ENCODE measurements around the gene AFAP1L1.

Gene AFAP1L1

DNA sequence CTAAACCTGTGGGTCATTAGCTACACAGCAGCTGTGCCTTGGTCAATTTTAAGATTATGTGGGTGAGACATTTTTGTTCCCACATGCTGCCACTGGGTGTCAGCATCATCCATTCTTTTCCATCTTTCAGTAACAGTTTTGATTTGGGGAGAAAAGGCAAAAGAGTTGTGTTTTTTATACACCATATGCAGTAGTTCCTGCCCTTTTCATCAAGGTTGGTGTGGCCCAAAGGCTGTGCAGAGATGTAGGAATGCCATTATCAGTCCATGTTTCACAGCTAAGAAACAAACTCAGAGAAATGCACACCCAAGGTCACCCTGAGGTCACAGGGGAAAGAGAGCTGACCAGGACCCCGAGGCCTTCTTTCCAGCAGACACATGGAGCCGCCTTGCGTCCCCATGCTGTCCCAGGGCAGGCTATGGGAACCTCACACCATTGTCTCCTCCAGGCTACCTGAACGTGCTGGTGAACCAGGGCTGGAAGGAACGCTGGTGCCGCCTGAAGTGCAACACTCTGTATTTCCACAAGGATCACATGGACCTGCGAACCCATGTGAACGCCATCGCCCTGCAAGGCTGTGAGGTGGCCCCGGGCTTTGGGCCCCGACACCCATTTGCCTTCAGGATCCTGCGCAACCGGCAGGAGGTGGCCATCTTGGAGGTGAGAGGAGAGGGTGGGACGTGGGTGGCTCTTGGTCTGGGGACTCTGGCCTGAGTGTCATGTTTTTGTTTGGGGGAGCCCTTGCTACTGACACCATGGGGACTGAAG lies 45.8 kb downstream of the AFAP1L1 start:
- DNase-seq, result no peak

DNA sequence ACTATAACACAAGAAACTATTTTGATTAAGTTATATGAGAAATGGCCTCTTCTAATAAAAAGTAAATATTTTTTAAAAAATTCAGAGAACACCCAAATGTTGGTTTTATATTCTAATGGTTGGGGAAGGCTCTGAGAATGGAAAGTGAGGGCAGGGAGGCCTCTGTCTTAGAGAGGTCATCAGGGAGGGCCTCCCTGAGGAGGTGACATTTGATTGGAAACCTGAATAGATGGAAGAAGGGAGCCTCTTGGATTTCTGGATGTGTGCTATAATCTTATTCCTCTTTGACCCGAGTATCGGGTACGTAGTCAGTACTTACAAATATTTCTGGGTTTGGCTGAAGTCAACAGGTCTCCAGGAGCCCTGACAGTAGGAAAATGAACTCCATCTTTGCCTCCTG lies 47.5 kb downstream of the AFAP1L1 start:
- no peak for DNase-seq

DNA sequence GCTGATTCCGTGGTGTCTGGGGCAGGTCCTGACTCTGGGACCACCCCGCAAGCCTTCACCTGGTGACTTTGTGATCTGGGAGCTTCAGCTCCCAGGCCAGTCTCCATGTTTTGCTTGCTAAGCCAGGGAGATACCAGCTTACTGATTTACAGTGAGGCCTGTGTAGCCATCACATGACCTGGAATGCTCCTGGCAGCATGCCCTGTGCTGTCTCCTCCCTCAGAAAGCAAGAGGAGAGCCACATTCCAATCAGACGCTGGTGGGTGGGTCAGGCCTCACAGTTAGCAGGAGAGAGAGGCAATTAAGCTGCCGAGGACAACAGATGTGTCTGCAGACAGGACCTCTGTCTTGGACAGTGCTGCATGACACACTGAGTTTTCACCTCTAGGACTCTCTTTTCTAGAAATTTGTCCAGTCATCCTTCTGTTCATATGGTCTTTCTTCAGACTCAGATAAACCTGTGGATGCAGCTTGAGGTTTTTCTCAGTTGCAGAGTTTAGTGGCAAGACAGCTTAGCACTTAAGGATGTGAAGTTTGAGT lies 49.2 kb downstream of the AFAP1L1 start:
- no peak for DNase-seq

DNA sequence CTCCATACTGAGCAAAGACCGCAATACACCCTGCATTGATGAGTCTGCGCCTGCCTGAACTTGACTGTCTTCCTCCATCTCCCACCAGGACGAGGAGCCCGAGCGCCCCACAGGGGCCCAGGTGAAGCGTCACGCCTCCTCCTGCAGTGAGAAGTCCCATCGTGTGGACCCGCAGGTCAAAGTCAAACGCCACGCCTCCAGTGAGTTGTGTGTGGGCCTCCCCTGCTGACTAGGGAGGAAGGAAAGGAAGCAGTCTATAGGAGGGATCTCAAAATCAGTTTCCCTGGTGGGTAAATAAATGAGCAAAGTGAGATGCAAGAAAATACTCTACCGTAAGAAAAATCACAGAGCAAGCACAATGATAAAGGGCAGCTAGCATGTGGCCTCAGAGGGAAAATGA lies 50.9 kb downstream of the AFAP1L1 start:
- no peak for DNase-seq

DNA sequence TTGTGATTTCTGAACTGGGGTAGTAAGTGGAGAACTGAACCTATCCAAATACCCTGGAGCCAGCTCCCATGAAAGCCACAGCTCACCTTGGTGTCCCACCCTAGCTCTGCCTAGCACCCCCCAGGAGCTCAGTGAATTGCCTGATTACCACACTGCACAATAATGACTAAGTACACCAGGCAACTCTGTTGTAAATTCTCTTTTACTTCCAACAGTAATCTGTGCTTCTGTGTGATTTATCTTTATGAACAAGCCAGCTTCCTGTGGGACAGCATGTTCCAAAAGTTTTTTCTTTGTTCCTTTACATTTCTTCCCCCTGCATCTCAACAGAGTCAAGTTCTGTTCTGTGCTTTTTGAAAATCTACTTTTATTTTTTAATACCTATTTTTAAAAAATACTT lies 51.6 kb downstream of the AFAP1L1 start:
- no peak for DNase-seq

DNA sequence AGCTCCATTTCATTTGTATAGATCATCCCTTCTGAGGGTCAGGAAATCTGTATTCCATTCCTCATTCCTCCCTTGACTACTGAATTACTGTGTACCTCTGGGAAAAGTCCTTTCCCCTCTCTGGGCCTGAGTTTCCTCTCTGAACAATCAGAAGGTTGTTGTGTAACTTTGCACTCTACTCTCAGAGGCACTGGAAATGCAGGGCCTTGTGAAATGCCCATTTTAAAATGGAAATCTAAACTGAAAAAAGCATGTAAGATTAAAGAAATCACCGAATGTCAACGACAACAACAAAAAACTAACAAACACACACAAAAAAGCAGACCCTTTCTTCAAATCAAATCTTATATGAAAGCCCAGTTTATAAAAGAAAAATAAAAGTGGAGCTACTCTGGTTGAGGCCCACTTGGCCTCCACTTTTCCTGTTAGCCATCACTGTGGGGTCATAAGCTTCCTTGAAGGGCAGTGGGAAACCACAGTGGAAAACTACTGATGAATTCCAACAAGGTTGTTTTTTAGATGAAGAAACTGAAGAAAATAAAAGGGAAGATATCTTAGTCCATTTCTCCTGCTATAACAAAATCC lies 52.1 kb downstream of the AFAP1L1 start:
- no peak for DNase-seq

DNA sequence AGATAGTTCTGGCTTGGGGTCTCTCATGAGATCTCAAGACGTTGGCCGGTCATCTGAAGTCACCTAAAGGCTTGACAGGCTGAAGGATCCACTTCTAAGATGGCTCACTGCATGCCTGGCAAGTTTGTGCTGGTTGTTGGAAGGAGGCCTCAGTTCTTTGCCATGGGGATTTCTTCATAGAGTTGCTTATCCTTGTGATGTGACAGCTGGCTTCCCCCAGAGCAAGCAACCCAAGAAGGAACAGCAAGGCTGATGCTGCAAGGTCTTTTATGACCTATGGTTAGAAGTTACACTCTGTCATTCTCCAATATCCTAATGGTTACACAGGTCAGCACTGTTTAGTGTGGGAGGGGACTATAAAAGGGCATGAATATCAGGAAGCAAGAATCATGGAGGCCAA lies 53.0 kb downstream of the AFAP1L1 start:
- no peak for DNase-seq

DNA sequence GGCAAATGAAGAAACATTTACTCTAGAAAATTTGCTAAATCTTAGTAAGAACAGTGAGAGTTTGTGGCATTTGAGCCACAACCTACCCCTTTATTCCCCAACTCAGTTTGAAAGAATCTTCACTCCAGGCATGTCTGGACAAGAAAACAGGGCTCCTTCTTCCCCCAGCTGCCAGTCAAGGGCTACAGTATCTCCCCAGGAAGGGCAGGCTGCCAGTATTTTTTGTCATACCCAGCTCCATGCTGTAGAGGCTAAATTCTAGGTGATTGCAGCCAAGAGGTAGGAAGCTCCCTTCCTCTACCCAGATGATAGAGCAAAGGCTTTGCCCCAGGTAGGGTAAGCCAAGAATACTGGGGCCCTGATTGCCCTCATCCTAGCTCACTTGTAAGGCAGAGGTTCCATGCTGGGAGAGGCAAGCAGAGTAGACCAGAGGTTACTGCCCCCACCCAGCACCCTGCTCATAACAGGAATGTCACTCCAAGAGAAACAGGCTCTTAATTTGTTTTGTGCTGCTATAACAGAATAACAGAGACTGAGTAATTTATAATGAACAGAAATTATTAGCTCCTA lies 53.6 kb downstream of the AFAP1L1 start:
- DNase-seq, result no peak

DNA sequence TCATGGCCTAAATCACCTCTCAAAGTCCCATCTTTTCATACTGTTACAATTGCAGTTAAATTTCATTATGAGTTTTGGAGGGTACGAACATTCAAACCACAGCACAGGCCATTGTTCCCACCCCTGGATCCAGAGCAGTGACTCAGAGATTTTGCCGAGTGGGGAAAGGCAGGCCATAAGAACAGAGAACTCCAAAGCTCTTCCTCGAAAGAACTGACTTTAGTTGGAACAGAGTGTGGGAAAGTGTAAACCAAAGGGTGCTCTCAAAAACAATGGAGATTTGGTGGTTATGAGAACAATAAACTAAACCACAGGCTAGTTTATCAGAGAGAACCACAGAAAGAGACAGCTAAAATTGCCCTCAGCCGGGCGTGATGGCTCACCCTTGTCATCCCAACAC lies 54.2 kb downstream of the AFAP1L1 start:
- DNase-seq, result no peak

DNA sequence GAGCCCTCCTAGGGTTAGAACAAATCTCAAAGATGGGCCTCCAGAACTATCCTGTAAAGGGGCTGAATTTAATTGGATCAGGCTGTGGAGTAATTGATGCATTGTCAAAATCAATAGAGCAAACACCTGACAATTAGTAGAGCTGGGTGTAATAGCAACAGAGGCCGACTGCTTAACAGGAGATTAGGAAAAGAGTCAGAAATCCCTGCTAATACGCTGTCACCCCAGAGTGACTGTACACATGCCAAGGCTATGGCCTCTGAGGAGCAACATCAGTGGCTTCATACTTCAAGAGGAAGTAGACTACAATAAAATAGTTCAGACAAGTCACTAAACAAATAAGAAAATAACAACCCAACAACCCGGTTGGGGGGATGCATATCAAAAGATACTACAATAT lies 55.0 kb downstream of the AFAP1L1 start:
- no peak for DNase-seq

DNA sequence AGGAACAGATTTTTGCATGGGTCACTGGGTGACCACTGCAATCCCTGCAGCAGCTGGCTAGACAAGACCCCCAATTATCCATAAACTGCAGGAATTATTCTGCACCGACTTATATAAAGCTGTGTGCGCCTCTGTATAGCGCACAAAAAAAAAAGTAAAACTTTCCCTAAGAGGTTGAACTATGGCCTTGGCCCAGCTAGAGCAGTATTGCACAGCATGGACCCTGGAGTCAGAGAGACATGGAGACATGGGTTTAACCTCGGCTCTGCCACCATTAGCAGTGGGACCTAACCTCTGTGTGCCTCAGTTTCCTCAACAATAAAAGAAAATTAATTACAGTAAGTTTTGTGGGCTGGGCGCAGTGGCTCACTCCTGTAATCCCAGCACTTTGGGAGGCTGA lies 56.5 kb downstream of the AFAP1L1 start:
- DNase-seq, result no peak

DNA sequence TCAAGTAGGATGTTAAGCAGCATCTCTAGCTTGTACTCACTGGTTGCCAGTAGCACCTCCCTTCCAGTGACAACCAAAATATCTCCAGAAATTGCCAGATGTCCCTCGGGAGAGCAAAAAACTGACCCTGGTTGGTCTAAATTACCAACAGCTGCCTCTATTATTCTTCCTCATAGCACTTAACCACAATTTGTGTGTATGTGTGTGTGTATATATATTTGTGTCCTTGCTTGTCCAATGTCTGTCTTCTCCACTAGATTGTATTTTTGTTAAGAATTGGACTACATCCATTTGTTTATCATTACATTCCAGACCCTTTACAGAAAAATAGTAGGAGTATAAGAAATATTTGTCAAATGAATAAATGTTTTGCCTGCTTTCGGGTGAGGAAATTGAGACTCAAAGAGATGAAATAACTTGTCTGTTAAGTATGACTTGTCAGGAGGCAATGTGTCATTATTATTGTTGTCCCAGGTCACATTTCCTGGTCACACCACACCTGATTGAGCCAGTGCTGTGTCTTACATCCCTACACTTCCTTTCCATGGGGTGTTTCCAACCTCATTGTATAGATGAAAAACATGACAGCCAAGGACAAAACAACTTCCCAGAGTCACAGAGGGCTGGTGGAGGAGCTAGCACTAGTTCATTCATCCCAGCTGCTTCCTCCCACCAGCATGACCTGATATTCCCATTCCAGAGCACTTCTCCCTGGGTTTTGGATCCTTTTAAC lies 62.2 kb downstream of the AFAP1L1 start:
- DNase-seq, result no peak

DNA sequence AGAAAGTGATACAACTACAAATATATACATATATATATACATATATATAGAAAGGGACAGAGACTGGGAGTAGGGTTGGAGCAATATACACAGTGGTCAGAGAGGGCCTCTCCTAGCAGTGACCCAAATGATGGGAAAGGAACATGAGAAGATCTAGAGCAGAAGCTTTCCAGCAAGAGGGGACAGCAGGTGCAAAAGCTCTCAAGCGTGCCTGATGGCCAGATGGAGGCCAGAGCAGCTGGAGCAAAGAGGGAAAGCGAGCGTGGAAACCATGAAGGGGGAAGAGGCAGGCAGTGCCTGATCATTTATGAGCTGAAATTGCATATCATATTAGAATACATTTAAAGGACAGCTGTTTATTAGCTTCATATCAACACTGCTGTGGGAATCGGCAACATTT lies 66.1 kb downstream of the AFAP1L1 start:
- DNase-seq, result no peak

DNA sequence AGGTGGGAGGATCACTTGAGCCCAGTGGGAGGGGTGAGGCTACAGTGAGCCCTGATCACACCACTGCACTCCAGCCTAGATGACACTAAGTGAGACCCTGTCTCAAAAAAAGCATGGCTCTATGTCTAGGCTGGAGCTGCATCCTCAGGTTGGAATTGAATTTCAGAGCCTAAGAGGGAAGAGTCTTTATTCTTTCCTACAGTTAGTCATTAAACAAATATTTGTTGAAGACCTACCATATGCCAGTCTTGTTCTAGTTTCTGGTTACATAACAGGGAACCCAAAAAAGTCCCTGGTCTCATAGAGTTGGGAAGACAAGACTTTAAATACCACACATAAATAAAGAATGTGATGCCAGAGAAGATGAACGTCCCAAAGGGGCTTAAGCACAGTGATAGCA lies 66.7 kb downstream of the AFAP1L1 start:
- no peak for DNase-seq

DNA sequence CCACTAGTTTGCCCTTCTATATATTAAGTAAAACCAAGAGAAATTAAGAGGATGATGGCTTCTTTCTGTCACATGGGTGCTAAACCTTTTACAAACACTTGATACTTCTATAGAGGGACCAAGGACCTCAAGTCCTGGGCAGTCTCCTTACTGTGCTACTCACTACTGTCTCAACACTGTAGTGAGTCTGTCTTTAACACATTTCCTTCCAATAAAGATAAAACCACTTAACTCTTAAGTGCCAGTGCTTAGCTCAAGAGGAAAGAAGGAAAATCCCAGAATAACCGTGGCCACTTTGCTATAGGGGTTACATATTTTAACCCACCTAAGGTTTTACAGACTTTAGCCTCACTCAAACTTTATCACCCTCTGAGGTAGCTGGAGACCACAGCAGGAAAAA lies 69.3 kb downstream of the AFAP1L1 start:
- no peak for DNase-seq

DNA sequence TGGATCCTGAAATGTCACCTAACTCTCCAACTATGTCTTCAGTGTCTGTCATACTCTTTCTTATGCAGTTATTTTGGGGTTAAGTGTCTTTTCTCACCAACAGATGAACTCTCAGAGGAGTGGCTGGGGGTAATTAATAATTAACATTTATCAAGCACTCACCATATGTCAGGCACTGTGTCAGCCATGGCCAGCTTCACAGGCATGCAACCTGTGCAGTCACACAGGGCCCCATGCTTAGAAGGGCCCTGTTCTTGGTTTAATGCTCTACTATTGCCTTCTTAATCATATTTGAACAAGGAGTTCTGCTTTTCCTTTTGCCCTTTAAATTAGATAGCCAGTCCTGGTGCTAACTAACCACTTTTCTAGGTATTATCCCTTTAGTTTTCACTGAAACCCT lies 70.2 kb downstream of the AFAP1L1 start:
- DNase-seq, result no peak

DNA sequence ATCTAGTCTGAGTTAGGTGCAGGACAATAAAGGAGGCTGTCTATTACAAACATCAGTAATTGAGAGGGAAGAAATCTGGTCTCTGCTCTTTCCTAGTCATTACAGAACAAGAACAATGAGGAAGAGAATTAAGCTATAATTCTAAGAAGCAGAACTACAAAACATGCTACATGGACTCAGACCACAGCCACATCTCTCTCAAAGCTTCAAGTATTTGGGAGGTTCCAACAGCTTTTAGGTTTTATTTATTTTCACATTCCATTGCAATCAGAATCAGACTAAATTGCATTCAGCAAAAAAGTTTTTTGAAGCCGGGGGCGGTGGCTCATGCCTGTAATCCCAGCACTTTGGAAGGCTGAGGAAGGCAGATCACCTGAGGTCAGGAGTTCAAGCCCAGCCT lies 72.5 kb downstream of the AFAP1L1 start:
- DNase-seq, result no peak

DNA sequence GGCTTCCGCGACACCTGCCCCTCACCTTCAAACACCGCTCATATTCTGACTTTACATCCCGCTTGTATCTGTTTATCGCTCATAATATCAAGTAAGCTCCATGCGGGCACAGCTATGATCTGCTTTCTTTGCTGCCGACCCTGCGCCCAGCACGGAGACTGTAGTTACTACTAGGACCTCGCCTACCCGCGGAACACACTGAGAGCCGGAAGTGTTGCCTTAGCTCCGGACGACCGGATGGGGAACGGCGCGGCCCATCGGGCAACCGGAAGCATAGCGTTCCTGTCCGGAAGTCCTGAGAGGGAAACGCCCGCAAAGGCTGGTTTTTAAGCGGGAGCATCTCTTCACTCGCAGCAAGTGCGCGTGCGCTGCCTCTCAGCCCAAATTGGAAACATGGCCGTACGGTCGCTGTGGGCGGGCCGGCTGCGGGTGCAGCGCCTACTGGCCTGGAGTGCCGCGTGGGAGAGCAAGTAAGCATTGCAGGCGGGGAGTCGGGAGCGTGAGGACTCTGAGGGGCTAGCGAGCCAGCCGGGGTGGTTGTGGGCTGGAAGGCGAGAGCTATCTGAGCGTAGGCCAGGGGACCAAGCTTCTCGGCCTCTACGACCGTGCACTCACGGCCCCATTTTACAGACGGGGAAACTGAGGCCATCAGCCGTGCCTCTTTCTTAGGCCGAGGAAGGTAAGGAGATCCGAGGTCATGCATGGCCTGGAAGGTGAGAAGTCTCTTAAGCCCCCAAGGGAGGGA lies 73.7 kb downstream of the AFAP1L1 start, which contains the start of gene GRPEL2:
GRPEL2 (plus strand) TSS at position 353 of the 745 bp plus-strand sequence; CDS start at position 394, 41 bp downstream.
- peak; percentile 96 for DNase-seq

DNA sequence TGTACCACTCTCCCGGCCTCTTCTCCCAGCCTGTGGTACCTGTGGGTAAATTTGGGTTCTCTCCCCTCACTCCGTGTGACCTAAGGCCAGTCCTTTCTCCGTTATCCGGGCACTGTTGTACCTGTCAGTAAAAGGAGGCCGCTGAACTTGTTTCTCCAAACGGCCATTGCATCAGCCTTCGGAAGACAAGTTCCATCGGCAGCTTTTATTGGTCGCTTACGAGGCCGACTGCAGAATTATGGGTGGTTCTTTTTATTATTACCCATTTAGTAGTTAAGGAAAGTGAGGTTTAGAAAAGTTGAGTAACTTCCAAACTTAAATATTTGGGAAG lies 74.2 kb downstream of the AFAP1L1 start:
- DNase-seq, result no peak

DNA sequence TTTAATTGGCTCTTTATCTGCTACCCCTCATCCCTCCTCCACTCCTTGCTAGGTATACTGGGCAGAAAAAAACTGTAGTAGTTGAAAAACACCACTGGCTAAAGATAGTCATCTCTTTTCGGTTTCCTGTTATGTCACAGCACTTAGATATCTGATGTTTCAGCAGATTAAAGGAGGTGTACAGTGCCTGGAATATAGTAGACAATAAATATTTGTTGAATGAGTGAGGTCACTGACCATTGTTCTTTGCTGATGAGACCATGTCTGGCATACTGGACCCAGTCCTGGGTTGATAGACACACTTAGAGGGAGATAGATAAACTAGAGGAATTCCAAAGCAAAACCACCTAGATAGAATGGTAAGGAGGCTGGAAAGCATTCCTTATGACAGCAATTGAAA lies 76.9 kb downstream of the AFAP1L1 start:
- DNase-seq, result no peak

DNA sequence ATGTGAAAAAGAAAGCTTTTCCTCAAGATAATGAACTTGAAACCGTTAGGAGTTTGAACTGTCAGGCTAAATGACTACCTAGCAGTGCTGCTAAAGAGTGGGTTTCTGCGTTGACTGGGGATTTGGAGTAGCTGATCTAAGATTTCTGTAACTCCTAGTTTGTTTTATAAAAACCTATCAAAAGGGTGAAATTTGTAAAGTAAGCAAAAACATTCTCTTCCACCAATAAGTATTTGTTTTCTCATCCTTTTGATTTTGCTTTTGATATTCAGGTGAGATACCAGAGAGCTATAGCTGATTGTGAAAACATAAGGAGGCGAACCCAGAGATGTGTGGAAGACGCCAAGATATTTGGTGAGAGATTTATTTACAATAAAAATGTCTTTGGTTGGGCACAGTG lies 77.7 kb downstream of the AFAP1L1 start:
- DNase-seq, result no peak

DNA sequence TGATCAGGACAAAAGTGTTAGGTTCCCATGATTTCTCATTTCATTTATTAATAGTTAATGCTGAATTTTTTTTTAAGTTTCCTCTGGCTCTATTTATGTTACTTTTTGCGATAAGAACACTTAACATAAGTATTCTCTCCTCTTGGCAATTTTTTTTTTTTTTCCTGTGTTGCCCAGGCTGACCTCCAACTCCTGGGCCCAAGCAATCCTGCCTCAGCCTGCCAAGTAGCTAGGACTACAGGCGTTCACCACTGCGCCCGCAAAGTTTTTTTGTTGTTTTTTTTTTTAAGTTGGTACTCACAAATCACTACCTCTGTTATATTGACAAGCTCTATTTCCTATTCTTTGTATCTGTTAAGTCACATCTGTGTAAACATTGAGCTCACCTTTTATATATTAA lies 80.5 kb downstream of the AFAP1L1 start:
- no peak for DNase-seq

DNA sequence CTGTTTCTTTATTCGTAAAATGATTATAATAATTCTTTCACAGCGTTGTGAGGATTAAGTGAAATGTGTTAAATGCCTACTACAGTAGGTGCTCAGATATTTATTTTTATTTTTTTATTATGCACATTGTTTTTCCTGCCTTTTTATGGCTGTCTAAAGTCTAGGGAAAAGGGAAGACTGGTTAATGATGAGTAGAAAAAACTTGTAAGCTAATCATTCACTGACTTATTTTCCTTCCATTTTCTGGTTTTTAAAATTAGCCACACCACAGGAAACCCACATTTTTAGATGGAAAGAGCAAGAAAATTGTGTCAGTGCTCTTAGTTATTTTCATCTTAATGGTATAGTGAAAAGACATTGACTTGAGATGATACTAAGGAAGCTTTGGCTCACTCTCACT lies 82.3 kb downstream of the AFAP1L1 start:
- DNase-seq, result no peak
